NCI-H446 treated with DMSO at 0.1 percent for 48 hours (cell line): ENCODE data around the gene ANKRD27.
"Not testable (repeated sequence)": the region's sequence is repeated elsewhere in the genome, so short reads cannot be mapped to it uniquely, and the experiment has no call there.

Experiments
- DNase-seq: peaks from one replicate; lab custom pipeline; 2025; lab: John Stamatoyannopoulos, UW

The ANKRD27 gene

DNA sequence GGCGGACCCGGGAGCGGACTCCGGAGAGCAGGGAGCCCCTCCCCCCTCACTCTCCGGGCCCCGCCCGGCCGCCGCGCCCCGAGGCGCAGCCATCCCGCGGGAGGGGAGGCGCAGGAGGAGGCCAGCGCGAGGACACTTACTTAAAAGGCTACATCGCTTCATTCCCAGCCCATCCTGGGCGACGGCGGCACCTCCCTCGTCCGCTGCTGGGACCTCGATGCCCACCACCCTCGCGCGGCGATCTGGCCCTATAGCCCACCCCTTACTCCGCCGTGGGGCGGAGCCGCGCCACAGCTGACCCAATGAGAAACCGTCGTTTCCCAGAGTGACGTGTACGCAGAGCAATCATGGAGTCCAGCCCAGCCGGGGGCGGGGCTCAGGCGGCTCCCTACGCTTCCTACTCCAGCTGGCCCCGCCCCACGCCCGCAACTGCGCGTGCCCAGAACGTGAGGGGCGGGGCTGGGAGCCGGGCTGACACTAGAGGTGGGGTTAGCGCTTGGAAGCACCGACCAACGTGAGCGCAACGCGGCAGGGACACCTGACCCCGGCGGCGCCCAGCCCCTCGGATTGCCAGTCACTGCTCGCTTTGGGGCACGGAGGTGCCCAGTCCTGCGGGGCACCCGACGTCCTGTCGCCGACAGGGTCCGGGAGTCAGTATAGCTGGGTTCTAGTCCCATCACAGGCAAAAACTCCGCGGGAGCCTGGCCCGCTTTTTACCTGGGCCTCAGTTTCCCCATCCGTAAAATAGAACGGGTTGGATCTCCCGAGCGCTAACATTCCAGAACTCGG lies at the start of gene ANKRD27:
ANKRD27 (minus strand) TSS at position 250 of the 789 bp plus-strand sequence. CDS start 16,165 bp downstream, outside the sequence.
- peak; percentile 97 for DNase-seq

DNA sequence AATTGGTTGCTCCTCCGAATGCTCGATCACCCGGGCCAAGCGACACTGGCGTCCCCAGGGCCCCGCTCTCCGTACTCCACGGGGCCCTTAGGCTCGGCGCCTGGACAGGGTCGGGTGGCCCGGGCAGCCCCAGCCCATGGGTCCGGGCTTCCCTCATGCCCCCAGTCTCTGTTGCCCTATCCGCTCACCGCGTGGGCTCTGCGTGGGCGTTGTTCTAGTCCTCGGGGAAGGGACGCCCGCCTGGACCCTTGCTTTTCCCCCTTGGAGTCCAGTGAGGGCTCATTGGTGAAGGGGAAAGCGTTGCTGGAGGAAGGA lies 45.9 kb upstream of the ANKRD27 start:
- DNase-seq: no peak

DNA sequence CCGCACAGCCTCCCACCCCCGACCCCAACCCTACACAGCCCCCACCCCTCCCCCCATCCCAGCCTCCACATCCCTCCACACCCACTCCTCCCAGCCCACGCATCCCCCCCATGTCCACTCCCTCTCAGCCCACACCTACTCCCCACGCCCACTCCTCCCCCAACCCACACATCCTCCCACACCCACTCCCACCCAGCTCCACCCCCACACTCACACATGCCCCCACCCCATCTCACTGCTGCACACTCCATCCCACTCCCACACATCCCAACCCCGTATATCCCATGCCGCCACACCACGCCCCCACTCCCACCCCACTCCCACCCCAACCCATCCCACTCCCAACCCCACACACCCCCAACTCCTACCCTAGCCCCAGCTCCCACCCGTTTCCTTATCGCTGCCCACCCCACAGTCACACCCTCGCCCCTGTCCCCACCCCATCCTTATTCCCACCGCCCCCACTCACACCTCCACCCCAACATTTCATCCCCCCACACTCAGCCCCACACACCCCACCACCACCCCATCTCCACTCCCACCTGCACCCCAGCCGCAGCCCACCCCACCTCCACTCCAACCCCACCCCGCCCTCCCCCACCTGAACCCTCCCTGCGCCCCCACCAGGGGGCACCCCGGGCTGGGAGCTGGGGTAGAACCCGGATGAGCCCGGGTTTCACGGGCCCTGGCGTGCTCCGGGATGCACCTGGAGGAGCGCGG lies 45.4 kb upstream of the ANKRD27 start:
- DNase-seq: no peak

DNA sequence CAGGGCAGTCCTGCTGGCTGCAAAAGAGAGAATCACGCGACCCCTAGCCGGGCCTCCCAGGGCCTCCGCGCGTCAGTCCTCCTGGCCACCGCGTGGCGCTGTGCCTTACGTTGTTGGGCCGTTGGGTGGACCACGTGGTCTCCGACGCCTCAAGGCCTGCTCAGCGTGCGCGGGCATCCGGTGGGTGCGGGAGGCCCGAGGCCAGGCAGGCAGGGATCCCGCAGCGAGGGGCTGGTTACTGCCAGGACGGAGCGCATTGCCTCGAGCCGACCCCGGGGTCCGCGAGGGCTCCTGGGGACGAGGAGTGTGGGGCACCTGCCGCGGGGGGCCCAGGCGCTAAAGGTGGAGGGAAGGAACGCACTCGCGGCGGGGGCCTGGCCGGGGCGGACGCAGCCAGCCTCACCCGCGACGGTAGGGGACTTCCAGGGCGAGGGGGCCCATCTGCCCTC lies 44.7 kb upstream of the ANKRD27 start, which contains the start of gene TDRD12:
TDRD12 (plus strand) TSS at position 157 of the 449 bp plus-strand sequence. CDS start 306 bp downstream, outside the sequence.
- no peak for DNase-seq

DNA sequence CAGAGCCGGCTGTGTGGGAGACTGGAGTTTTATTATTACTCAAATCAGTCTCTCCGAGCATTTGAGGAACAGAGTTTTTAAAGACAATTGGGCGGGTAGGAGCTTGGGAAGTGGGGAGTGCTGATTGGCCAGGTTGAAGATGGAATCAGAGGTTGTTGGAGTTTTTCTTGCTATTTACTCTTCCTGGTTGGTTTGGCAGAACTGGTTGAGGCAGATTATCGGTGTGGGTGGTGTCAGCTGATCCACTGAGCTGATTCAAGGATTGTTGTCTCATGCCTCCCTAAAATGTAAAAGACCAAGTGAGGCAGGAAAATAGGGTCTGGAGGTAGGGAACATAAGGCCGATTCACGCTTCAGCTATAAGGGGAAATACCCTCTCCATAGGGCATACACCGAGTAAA lies 43.3 kb upstream of the ANKRD27 start:
- DNase-seq: no peak

DNA sequence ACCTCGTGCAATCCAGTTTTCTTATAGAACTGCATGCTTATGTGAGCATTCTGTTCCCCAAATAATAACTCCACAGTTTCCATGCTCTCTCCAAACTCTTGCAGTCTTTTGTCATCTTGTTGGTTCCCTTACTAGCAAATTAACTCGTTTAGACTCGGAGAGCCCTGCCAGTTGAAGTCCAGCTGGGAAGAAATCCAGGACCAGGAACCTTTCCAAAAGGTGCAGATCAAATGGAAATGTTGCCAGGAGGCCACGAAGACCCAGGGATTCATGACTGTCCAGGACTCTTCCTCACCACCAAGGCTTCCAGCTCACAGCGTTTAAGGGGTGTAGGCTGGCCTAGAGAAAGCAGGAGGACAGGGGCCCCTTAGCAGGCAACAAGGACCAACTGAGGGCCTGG lies 42.5 kb upstream of the ANKRD27 start:
- no peak for DNase-seq

DNA sequence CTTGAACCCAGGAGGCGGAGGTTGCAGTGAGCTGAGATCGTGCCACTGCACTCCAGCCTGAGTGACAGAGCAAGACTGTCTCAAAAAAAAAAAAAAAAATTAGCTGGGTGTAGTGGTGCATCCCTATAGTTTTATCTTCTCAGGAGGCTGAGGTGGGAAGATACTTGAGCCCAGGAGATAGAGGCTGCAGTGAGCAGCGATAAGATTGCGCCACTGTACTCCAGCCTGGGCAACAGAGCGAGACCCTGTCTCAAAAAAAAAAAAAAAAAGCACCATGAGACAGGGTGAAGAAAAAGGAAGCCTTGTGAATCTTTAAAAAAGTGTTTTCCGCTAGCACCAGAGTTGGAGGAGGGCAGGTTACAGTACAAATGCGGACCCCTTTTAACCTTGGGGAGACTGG lies 41.2 kb upstream of the ANKRD27 start:
- not testable (repeated sequence) for DNase-seq

DNA sequence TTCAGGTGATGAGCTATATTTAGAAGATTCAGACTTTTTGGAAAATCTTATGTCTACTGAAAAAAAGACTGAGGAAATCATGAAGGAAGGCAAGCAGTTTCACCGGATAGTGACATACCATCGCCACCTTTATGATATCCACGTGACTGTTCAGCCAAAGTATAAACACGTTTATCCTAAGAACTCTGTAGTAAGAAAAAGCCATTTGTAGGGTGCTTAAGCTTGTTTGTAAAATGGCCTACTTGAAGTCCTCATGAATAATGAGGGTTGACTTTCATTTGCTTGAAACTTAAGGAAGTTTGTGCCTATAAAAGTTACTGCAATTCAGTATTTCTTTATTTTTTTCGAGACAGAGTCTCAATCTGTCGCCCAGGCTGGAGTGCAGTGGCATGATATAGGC lies 36.8 kb upstream of the ANKRD27 start:
- no peak for DNase-seq

DNA sequence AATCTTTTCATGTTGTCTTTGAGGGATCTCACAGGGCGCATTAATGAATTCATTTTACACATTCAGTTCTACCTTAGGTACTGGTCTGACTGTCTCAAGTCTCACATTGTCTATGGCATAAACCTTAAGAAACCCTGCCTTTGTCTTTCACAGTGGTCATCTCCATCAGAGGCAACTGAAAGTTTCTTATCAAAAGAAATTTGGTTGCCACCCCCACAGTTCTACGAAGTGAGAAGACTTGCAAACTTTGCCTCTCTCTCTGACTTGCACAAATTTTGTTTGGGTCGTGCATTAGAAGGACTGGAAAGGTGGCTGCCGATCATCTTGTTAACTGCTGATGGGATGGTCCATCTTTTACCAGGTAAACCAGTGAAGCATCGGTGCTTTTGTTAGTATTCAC lies 34.1 kb upstream of the ANKRD27 start:
- DNase-seq: no peak

DNA sequence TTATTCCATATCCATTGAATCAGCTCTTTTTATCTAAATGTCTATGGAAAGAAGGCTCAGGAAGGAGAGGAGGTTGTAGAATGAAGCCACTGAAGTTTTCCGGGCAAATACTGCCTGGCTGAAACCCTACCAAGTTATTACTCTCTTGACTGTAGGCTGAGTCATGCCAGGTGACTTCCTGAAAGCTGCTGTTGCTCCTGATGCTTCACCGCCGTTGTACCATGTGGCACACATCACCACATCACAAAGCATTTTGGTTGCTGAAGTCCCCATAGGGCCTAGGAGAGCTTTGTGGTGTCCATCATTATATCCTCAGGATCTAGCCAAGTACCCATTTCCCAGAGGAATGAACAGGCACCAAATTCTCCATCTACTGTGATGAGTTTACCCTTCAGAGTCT lies 33.5 kb upstream of the ANKRD27 start:
- no peak for DNase-seq

DNA sequence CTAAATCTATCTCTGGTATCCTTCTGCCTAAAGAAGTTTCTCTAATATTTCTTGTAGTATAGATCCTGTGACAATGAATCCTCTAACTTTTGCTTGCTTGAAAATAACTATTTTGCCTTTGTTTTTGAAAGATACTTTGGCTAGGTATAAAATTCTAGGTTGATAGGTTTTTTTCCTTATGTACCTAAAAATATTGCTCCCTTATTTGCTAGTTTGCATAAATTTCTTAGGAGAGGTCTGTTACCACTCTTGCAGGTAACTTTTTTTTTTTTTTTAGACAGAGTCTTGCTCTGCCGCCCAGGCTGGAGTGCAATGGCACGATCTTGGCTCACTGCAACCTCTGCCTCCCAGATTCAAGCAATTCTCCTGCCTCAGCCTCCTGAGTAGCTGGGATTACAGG lies 29.0 kb upstream of the ANKRD27 start:
- not testable (repeated sequence) for DNase-seq

DNA sequence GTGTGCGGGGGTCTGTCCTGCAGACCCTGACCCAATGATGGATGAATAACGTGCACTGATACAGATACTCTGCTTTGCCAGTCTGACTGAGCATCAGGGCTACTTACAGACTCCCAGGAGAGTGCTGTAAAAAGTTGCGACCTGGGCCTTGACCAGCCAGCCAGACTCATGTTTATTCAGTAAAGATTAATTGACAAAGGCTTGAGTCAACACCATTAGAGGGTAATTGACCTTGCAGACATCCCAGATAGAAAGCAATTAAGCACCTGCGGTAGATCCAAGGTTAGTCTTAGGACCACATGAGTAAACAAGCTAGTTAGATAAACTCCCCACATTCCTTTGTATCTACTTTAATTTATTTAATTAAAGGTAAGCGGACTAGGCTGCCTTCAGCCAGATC lies 27.0 kb upstream of the ANKRD27 start:
- no peak for DNase-seq

DNA sequence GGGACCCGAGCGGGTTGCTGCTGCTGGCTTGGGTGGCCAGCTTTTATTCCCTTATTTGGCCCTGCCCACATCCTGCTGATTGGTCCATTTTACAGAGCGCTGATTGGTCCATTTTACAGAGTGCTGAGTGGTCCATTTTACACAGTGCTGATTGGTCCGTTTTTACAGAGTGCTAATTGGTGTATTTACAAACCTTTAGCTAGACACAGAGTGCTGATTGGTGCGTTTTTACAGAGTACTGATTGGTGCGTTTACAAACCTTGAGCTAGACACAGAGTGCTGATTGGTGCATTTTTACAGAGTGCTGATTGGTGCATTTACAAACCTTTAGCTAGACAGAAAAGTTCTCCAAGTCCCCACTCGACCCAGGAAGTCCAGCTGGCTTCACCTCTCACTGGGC lies 25.1 kb upstream of the ANKRD27 start:
- DNase-seq: not testable (repeated sequence)

DNA sequence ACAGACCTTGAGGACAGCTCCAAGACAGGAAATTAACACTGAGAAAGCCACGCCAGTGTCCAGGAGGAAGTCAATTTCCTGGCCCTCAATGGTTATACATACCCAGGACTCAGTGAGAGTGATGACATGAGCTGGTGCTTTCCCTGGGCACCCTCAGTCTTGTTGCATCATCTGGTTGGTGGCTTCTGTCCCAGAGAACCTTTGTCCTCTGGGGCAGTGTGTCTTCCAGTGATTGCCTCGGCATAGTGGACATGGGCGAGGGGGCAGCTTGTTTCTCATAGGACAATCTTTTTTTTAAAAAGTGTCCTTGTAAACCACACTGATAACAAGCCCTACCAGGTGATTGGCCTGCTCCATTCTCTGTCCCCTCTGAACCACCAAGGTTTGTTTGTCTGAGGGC lies 21.8 kb upstream of the ANKRD27 start:
- DNase-seq: not testable (repeated sequence)

DNA sequence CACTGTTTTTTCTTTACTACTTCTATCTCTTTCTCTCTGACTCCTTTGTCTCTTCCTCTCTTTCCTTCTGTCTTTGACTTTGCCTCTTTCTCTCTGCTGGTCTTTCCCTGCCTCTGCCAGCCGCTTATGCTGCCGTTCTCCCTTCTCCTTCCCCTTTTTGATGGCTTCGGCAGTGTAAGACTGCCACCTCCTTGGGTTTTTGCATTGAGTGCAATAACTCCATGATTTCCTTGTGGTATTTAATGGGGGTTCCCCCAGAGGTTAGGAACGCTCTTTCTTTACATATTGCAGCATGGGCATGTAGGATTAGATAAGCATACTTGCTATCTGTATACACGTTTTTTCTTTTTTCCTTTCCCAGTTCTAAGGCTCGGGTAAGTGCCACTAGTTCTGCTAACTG lies 20.5 kb upstream of the ANKRD27 start:
- not testable (repeated sequence) for DNase-seq

DNA sequence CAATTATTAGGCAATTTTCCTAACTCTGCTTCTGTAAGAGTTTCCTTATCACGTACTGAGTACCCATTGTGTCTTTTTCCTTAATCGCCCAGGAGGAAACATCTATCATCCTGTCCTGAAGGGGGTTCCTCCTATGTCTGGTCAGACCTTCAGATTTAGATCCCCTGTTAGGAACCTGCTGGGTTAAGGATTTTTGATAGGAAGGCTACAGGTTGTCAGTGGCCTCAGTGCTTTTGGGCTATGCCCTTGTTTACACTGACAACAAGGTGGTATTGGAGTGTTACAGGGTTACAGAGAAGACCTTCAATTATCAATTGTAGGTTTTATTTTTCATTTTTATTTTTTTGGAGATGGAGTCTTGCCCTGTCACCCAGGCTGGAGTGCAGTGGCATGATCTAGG lies 19.9 kb upstream of the ANKRD27 start:
- DNase-seq: not testable (repeated sequence)

DNA sequence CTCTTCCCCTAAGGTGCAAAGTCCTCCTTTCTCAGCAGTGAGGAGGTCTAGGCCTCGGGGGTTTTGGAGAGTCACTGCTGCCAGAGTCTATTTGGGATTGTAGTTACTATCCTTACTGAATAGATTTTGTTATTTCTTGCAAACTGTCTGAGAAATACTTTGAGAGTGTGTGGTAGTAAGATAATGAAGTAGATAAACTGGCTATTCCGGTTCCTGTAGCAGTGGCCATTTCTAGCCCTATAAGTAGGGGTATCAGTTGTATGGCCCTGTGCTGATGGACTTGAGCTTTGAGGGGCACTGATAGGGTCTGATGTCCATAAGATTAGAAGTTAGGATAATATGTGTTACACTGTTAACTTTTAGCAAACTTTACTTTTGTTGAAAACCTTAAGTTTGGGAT lies 19.3 kb upstream of the ANKRD27 start:
- DNase-seq: not testable (repeated sequence)

DNA sequence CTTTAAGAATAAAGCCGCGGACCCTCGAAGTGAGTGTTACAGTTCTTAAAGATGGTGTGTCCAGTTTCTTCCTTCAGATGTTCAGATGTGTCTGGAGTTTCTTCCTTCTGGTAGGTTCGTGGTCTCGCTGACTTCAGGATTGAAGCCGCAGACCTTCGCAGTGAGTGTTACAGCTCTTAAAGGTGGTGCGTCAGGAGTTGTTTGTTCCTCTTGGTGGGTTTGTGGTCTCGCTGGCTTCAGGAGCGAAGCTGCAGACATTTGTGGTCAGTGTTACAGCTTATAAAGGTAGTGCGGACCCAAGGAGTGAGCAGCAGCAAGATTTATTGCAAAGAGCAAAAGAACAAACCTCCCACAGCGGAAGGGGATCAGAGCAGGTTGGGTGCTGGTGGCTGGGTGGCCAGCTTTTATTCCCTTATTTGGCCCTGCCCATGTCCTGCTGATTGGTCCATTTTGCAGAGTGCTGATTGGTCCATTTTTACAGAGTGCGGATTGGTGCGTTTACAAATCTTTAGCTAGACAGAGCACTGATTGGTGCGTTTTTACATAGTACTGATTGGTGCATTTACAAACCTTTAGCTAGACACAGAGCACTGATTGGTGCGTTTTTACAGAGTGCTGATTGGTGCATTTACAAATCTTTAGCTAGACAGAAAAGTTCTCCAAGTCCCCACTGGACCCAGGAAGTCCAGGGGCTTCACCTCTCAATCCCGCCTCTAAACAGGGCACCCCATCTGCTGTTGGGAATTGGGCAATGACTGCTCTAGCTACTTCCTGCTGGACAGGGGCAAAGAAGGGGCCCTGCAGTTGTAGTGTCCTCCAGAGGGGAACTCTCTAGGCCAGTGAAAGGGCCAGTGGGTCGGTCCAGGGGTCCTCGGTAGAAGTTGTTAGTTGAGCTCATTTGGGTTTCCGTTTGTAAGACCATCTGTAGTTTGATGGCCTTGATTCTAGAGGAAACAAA lies 18.4 kb upstream of the ANKRD27 start:
- not testable (repeated sequence) for DNase-seq

DNA sequence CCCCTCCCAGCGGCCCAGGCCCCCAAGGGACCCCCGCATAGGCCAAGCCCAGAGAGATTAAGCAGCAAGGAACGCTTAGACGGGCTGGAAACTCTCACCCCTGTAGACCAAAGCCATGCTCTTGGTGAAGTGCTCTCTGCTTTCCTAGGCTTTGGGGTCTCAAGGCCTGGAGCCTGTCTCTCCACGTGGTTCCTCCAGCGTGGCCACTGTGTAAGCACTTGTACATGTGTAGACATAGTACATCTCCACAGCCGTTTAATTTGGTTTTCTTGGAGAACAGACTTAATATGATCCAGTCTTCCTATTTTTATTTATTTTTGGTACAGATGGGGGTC lies 17.7 kb upstream of the ANKRD27 start:
- DNase-seq: no peak

DNA sequence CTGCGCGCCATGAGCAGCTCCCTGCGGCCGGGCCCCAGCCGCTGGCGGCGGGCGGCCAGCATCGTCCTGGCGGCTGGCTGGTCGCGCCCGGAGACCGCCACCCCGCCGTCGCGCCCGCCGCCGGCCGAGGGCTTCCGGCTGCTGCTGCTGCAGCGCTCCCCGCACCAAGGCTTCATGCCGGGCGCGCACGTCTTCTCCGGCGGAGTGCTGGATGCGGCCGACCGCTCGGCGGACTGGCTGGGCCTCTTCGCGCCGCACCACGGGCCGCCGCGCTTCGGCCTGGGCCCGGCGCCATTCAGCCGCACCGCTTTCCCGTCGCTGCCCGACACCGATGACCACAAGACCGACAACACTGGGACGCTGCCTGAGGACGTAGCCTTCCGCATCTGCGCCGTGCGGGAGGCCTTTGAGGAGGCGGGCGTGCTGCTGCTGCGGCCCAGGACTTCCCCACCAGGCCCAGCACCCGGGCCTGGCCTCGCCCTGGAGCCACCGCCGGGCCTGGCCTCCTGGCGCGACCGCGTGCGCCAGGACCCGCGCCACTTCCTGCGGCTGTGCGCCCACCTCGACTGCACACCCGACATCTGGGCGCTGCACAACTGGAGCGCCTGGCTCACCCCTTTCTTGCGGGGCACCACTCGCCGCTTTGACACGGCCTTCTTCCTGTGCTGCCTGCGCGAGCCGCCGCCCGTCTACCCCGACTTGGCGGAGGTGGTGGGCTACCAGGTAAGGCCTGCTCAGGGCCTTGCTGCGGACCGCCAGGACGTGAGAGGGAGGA lies 17.2 kb upstream of the ANKRD27 start:
- peak; percentile 10 for DNase-seq

DNA sequence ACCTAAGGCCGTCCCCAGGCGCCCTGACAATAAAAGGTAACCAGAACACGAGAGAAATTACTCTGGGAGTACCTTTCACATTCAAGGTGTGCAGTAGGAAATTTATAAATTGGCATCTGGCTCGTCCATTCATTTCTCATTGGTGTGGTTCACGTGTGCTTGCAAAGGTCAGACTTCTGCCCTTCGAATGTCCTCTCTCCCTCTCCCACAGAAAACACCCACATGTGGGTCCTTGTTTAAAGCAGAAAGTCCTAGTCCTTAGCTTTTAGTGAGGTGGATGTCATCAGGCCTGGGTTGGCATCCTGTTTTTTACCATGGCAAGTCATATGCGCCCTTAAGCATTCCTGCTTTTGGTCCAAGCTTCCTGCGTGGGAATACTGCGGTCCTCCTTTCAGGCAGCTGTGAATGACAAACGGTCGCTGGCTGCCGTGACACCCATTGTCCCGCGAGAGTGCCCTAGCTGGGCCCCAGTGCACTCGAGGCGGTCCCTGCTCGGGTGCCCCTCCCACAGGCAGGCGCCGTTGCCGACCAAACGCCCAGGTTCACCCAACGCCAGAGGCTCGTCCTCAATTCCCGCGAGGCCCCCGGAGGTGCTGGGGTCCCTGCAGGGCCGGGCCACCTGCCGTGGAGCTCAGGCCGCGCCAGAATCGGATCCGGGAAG lies 16.4 kb upstream of the ANKRD27 start, which contains the start of gene NUDT19:
NUDT19 (plus strand) TSS at position 531 of the 661 bp plus-strand sequence. CDS start 140 bp downstream, outside the sequence.
- DNase-seq: peak; percentile 63
